C4-2B (cell line): ENCODE data around the gene TRAF3.

Source experiments
- H3K27ac ChIP-seq: fragments of 450-650 bp; 2 replicates; pipeline ENCODE4 v1.5.1; 2017
- ZFX ChIP-seq: fragments of 450-650 bp; IDR thresholded peaks from 2 replicates; pipeline ENCODE4 v1.6.1; 2017
- TF ChIP-seq, protein P1 (sequence below): fragments of 450-650 bp; conservative IDR thresholded peaks from 2 replicates; pipeline ENCODE4 v1.5.1; 2017; ENCODE audit warnings: mild to moderate bottlenecking

The TRAF3 gene

DNA sequence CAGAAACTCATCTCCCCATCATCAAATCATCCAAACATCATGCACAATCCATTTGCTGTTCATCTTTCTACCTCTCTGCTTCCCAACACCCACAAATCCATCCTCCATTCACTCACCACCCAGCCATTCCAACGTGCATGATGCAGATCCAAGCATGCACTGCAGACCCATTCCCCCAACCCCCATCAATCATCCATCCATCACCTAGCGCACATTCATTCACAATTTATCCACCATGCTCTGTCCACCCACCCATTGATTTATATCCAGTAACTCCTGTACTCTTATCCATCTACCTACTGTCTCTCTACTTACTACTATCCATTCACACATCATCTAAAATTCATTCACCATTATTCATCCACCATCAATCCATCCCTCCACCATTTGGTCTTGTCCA is 141.2 kb downstream of the TRAF3 start:
- no peak overlapping the region for H3K27ac ChIP-seq
- no peak for TF ChIP-seq ZFX
- TF ChIP-seq, protein P1, sequence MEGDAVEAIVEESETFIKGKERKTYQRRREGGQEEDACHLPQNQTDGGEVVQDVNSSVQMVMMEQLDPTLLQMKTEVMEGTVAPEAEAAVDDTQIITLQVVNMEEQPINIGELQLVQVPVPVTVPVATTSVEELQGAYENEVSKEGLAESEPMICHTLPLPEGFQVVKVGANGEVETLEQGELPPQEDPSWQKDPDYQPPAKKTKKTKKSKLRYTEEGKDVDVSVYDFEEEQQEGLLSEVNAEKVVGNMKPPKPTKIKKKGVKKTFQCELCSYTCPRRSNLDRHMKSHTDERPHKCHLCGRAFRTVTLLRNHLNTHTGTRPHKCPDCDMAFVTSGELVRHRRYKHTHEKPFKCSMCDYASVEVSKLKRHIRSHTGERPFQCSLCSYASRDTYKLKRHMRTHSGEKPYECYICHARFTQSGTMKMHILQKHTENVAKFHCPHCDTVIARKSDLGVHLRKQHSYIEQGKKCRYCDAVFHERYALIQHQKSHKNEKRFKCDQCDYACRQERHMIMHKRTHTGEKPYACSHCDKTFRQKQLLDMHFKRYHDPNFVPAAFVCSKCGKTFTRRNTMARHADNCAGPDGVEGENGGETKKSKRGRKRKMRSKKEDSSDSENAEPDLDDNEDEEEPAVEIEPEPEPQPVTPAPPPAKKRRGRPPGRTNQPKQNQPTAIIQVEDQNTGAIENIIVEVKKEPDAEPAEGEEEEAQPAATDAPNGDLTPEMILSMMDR, result no peak

DNA sequence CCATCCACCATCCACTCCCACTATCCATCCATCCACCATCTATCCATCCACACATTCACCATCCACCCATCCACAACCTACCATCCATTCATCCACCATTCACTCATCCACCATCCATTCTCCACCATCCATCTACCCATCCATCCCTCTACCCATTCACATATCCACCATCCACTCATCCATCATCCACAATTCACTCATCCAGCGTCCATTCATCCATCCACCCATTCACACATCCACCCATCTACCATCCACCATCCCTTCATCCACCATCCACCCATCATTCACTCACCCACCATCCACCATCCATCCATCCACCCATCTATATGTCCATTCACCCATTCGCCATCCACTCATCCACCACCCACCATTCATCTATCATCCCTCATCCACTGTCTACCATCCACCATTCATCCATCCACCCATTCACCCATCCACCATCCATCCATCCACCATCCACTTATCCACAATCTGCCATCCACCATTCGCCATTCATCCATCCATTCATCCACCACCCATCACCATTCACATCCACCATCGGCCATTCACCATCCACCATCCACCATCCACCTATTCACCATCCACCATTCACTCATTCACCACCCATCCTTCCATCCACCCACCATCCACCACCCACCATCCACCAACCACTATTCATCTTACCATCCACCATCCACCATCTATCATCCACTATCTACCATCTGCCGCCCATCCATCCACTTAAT is 143.2 kb downstream of the TRAF3 start:
- H3K27ac ChIP-seq, result no peak overlapping the region
- no peak for TF ChIP-seq ZFX
- TF ChIP-seq, protein P1, result no peak

DNA sequence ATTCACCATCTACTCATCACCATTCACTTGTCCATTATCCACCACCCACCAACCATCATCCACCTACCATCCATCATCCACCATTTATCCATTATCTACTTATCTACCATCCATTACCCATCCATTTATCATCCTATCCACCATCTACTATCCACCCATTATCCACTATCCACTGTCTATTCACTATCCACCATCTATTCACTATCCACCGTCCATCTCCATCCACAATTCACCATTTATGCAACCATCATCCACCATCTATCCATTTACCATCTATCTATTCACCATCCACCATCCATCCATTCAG is 143.7 kb downstream of the TRAF3 start:
- TF ChIP-seq ZFX, result no peak
- TF ChIP-seq, protein P1, result no peak
- no peak overlapping the region for H3K27ac ChIP-seq

DNA sequence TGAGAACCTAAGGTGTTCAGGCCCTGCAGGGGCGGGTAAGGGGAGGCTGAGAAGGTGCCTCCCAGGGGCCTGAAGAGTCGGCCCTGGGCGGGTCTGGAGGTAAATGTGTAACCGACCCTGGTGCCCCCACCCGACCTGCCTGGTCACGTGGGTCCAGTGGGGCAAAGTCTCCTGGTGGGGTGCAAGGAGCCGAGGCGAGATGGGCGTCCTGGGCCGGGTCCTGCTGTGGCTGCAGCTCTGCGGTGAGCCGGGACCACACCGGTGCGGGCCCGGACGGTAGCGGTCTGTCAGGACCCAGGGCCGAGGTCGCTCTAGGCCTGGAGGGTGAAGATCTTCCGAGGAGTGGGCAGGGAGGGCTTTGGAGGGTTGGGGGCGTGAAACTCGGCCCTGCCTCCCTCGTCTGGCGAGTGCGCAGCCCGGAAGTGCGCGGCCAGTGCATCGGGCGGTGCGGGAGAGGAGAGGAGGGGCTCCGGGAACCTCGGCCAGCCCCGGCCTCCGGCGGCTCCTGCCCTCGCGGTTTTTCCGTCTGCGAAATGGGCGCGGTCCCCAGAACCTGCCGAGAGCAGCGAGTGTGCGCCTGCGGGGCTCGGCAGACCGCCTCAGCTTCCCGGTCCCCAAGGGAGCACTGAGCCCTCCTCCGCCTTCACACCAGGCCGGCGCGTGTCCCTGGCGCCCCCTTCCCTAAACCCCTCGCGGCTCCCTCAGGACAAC is 145.4 kb downstream of the TRAF3 start, which contains the start of gene AMN:
TSS of gene AMN (plus strand) at position 174 of the 711 bp plus-strand sequence. CDS start at position 200, 26 bp downstream.
- TF ChIP-seq, protein P1, result no peak
- H3K27ac ChIP-seq, result no peak within 1 kb of the TSS

DNA sequence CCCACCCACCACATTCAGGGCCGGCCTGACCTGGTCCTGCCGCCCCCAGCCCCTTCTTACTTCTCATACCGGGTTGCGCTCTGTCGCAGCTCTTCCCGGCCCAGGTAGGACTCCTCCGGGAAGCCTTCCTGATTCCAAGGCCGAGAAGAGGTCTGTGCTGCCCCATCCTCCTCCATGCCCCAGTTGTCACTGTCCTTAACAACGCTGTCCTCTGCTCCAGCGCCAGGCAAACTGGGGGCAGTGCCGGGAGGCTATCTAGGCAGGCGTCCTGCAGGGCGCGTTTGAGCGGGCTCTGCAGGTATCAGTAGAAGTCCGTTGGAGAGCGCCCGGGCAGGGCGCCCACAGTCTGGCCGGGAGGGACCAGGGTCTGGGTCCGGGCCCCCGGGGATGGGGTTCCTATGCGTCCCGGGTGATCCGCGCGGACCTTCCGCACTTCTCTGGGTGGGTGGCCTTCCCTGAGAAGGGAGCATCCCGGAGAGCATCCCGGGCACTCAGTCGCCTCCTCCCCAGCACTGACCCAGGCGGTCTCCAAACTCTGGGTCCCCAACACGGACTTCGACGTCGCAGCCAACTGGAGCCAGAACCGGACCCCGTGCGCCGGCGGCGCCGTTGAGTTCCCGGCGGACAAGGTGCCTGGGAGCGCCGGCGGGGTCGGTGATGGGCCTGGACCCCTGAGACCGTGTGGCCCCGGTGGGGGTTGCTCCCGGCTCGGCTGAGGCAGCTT is 146.1 kb downstream of the TRAF3 start:
- TF ChIP-seq, protein P1, result no peak
- no peak for TF ChIP-seq ZFX
- no peak overlapping the region for H3K27ac ChIP-seq

DNA sequence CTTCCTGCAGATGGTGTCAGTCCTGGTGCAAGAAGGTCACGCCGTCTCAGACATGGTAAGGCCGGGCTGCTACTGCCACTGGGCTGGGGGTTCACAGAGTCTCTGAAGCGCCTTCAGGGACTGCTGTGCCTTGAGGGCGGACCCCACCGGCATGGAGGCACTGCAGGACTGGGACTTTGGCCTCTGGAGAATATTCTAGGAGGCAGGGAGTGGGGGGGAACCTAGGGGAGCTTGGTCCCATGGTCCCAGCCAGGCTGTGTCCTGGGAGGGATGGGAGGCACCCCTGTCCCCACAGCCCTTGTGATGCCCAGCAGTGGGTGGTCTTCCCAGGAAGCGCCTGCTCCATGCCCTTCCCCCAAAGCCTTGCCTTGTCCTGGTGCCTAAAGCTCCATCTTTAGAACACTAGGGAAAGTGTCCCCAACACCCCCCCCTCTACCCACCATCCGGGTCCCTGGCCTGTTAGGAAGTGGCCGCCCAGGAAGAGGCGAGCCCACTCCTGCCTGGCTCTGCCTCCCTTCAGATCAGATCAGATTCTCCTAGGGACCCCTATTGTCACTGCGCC is 146.8 kb downstream of the TRAF3 start:
- TF ChIP-seq ZFX, result no peak
- no peak overlapping the region for H3K27ac ChIP-seq

DNA sequence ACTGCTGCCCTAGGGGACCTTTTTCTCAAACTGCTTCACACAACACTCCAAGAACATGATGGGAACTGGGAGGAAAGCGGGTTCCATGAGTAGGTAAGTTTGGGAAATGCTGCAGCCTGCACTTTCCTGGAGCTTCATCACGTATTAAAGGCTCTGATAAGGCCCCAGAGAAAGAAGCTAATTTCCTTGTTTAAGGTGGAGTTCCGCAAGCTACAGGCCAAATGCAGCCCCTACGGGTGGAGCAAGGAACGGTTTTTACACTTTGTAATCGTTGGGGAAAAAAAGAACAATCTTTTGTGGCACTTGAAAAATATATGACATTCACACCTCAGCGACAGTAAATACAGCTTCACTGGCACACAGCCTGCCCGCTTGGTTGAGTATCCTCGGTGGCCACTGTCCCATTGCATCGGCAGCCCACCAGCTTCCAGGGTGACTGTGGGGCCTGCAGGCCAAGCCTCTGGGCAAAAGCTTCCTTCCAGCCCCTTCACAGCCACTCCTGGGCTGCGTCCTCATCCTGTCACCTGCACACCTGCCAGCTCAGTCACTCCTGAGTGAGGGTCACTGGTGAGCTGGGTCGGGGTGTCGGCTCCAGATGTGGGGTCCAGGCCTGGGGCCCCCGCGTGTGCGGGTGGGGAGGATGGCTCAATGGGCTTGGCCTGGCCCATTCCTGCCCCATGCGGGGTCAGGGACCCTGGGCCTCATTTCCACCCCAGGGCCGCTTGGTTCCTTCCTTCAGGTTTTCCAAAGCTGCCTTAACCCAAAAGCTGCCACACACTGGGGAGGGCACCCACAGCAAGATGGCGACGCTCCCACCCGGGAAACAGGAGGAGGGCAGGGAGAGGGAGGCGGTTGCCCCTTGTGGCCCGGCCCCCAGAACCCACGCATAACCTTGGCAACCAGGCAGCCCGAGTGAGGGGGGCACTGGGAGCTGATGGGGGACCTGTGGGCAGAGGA is 147.7 kb downstream of the TRAF3 start:
- H3K27ac ChIP-seq, result no peak overlapping the region
- no peak for TF ChIP-seq ZFX
- TF ChIP-seq, protein P1, result no peak
